GM12878 (cell line): ENCODE results near the gene SEL1L. TPM values are rescaled to one million over a fixed set of nuclear protein-coding genes. Genes with fewer than 3 reads are reported as not detected.

Experiments used
- ATAC-seq: fragments of 200-7000 bp; cut with Tn5 transposase; 3 replicates; pipeline ENCODE4 v1.9.1; 2020; ENCODE audit warnings: mild to moderate bottlenecking, moderate library complexity
- BruUV-seq: library from RNA; stranded (reverse); fragments of 400-500 nt; replicated peaks from 2 replicates; lab custom pipeline; 2021; lab: Mats Ljungman, UMichigan
- CTCF ChIA-PET: fragments of 300-600 bp; sonication (Branson Sonifier 250); formaldehyde crosslinking; extraction: SDS; loops from one replicate; lab custom pipeline; 2021; ENCODE audit warnings: inconsistent platforms; lab: Yijun Ruan, JAX
- POLR2A ChIA-PET: fragments of 350-600 bp; formaldehyde crosslinking; extraction: SDS; loops from one replicate; lab custom pipeline; 2021; ENCODE audit warnings: inconsistent platforms; lab: Charles Lee
- RAD21 ChIA-PET: fragments of 300-600 bp; sonication (Branson Sonifier 250); formaldehyde crosslinking; loops from one replicate; lab custom pipeline; 2023; ENCODE audit warnings: antibody characterized with exemption; ENCODE audit not compliant: unreplicated experiment; lab: Charles Lee
- SMC1A ChIA-PET: fragments of 300-600 bp; sonication (Branson Sonifier 250); formaldehyde crosslinking; loops from one replicate; lab custom pipeline; 2023; ENCODE audit not compliant: unreplicated experiment, uncharacterized antibody; lab: Charles Lee
- DNase-seq: peaks from one replicate; pipeline ENCODE4 v3.0.0-alpha.2; 2011; ENCODE audit warnings: low read depth, low spot score
- FAIRE-seq: peaks from 3 replicates; lab custom pipeline; 2011; peaks lifted over from hg19 to GRCh38; lab: Jason Lieb, UNC
- H2AFZ ChIP-seq: 2 replicates; pipeline ENCODE4 v1.6.0; 2011; ENCODE audit warnings: low read depth, low read length, control low read depth; ENCODE audit not compliant: control insufficient read depth
- H3K27ac ChIP-seq: 2 replicates; pipeline ENCODE4 v1.5.1; 2011; ENCODE audit warnings: control low read depth; ENCODE audit not compliant: control insufficient read depth, insufficient read depth
- H3K27me3 ChIP-seq, 2 experiments: replicated peaks in 1 of 2; 2 replicates each; pipeline versions ENCODE4 v1.6.0 to v1.6.1; 2011; ENCODE audit warnings: low read length in 1 of 2; ENCODE audit not compliant: control insufficient read depth in 2 of 2, insufficient read depth in 2 of 2
- H3K36me3 ChIP-seq, 2 experiments: 2 replicates each; pipeline ENCODE4 v1.5.1; 2011; ENCODE audit warnings: low read length in 1 of 2; ENCODE audit not compliant: control insufficient read depth in 2 of 2, insufficient read depth in 2 of 2
- H3K4me1 ChIP-seq: 2 replicates; pipeline ENCODE4 v1.6.1; 2011; ENCODE audit warnings: mild to moderate bottlenecking, low read length, moderate library complexity, mixed read lengths; ENCODE audit not compliant: control insufficient read depth, insufficient read depth
- H3K4me2 ChIP-seq: 2 replicates; pipeline ENCODE4 v1.6.0; 2011; ENCODE audit warnings: control low read depth; ENCODE audit not compliant: control insufficient read depth, insufficient read depth
- H3K4me3 ChIP-seq: fragments of 200-600 bp; sonication (generic); 2 replicates; pipeline ENCODE4 v1.5.1; 2016
- H3K79me2 ChIP-seq: 2 replicates; pipeline ENCODE4 v1.6.0; 2011; ENCODE audit warnings: low read length; ENCODE audit not compliant: control insufficient read depth, insufficient read depth
- H3K9ac ChIP-seq: 2 replicates; pipeline ENCODE4 v1.8.0; 2011; ENCODE audit warnings: low read length, control low read depth, mixed read lengths; ENCODE audit not compliant: control insufficient read depth, insufficient read depth
- H3K9me3 ChIP-seq: replicated peaks from 3 replicates; pipeline ENCODE4 v1.5.1; 2011; ENCODE audit warnings: mild to moderate bottlenecking, low read length; ENCODE audit not compliant: control insufficient read depth, insufficient read depth
- H4K20me1 ChIP-seq: 2 replicates; pipeline ENCODE4 v1.6.0; 2011; ENCODE audit not compliant: control insufficient read depth, insufficient read depth
- CHD2 ChIP-seq: IDR thresholded peaks from 2 replicates; pipeline ENCODE4 v1.6.1; 2011; ENCODE audit warnings: low read depth, low read length, improper control_type of control experiment, borderline replicate concordance
- MEF2A ChIP-seq: IDR thresholded peaks from 2 replicates; pipeline ENCODE4 v1.6.1; 2011; ENCODE audit warnings: low read depth, mild to moderate bottlenecking, low read length, moderate library complexity; ENCODE audit not compliant: insufficient read depth
- MXI1 ChIP-seq: fragments of 150-350 bp; IDR thresholded peaks from 2 replicates; pipeline ENCODE4 v1.6.1; 2011; ENCODE audit warnings: low read depth, mild to moderate bottlenecking, inconsistent platforms, low read length, improper control_type of control experiment
- NFIC ChIP-seq: IDR thresholded peaks from 2 replicates; pipeline ENCODE4 v1.6.1; 2012; ENCODE audit warnings: low read depth, mild to moderate bottlenecking, inconsistent platforms, low read length, moderate library complexity
- POU2F2 ChIP-seq: IDR thresholded peaks from 3 replicates; pipeline ENCODE4 v1.6.1; 2011; ENCODE audit warnings: low read depth, mild to moderate bottlenecking, low read length, borderline replicate concordance
- RAD21 ChIP-seq: IDR thresholded peaks from 2 replicates; pipeline ENCODE4 v1.6.1; 2011; ENCODE audit warnings: mild to moderate bottlenecking, low read depth, low read length, moderate library complexity; ENCODE audit not compliant: insufficient read depth
- SMAD1 ChIP-seq: fragments of 450-650 bp; IDR thresholded peaks from 2 replicates; pipeline ENCODE4 v1.6.1; 2018; ENCODE audit warnings: mild to moderate bottlenecking, low read depth; ENCODE audit not compliant: partially characterized antibody
- YBX1 ChIP-seq: fragments of 450-650 bp; IDR thresholded peaks from 2 replicates; pipeline ENCODE4 v1.6.1; 2016; ENCODE audit warnings: antibody characterized with exemption
- ZBED1 ChIP-seq: IDR thresholded peaks from 2 replicates; pipeline ENCODE4 v1.6.1; 2016; ENCODE audit warnings: borderline replicate concordance
- WGBS: methylation state at CpG from one replicate; pipeline ENCODE4 v1.1.6; 2016; ENCODE audit warnings: low lambda C conversion rate; ENCODE audit not compliant: insufficient replicate concordance, insufficient coverage; ENCODE audit errors: missing lambda C conversion rate; 5-methylcytosine and 5-hydroxymethylcytosine counted together
- in situ Hi-C: fragments of 300-500 bp; cut with MboI; formaldehyde crosslinking; loops from 9 replicates; pipeline ENCODE4 v1.14.3; 2018; ENCODE audit warnings: mixed read lengths
- intact Hi-C: fragments of 100-400 bp; cut with micrococcal nuclease; formaldehyde crosslinking; loops from one replicate; pipeline ENCODE4 v1.14.2; 2022; ENCODE audit not compliant: unreplicated experiment
- polyA plus RNA-seq, 11 experiments: library from polyadenylated mRNA; depleted of rRNA in 4 of 11; unstranded in 6 of 11; stranded (reverse) in 5 of 11; fragments of >200 nt; fragmentation: Nextera tagmentation in 4 of 11; fragmentation: Illumina TruSeq in 1 of 11; extraction: Ambion mirVana in 4 of 11; extraction: Trizol in 1 of 11; gene quantifications; 1 replicate in 1 of 11; 2 replicates in 10 of 11; pipeline versions ENCODE4 v1.2.1 to v1.2.3, GENCODE V29; 2011 to 2016; ENCODE audit warnings: inconsistent platforms in 2 of 11, missing spikeins in 2 of 11, low read depth in 1 of 11
- total RNA-seq, 4 experiments: library from RNA; depleted of rRNA in 3 of 4; stranded (reverse); fragments of >200 nt in 3 of 4; fragmentation: Illumina TruSeq in 1 of 4; extraction: Trizol in 1 of 4; gene quantifications; 2 replicates each; pipeline versions ENCODE4 v1.2.1 to v1.2.3, GENCODE V29; 2013 to 2021
- TF ChIP-seq, protein P1 (sequence below): fragments of 450-650 bp; IDR thresholded peaks from 2 replicates; pipeline ENCODE4 v1.6.1; 2017; ENCODE audit warnings: low read depth, mild to moderate bottlenecking, moderate library complexity
- TF ChIP-seq, protein P2 (sequence below): fragments of 450-650 bp; IDR thresholded peaks from 2 replicates; pipeline ENCODE4 v1.6.1; 2018; ENCODE audit warnings: mild to moderate bottlenecking, low read depth, moderate library complexity; ENCODE audit not compliant: partially characterized antibody
- TF ChIP-seq, protein P3 (sequence below): fragments of 450-650 bp; IDR thresholded peaks from 2 replicates; pipeline ENCODE4 v1.6.1; 2014; ENCODE audit warnings: mild to moderate bottlenecking
- TF ChIP-seq, protein P4 (sequence below): fragments of 450-650 bp; formaldehyde crosslinking; IDR thresholded peaks from 2 replicates; pipeline ENCODE4 v1.4.0; 2020; ENCODE audit warnings: mild to moderate bottlenecking, moderate library complexity

The SEL1L gene
- total and polyA plus RNA-seq, 10 of the 15 experiments (the other 5 are each of a cell fraction or from before 2014, with no cell fraction given) = 13.4 to 57.2 (median 31.7) TPM

DNA sequence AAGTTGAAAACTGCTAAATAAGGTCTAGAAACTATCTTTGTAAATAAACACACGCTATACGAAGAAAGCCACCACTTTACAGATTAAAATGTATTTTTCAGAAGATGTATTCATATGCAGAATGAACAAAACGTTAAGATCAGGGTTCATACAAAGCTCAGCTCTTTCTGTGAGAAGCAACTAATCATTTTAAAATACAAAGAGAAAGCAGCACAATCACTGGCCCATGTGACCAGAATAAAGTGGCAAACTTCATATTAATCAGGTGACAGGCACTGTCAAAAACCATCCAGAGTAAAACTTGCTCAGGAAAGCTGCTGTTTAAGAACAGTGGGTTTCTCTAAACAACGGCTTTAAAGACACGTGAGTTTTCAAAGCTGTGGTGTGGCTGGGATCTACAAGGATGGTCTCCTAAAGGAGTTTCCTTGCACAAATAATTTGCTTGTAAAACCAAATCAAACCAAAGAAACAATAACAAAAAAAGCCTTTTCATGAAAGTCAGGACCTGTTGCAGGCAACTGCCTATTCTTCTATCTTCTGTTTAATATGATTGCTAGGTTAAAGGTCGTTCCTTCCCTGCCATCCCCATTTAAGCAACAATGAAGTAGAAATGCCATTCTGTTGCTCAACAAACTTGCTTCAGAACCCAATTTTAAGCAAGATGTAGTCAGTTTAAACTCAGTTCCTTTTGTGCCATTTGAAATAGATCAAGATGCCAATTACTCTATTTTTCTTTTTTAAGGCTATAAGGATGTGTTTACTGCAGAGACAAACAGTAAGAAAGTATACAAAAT lies 22.3 kb downstream of the SEL1L start:
- RAD21 ChIA-PET = interaction anchor here (1.5 kb wide), 1 partner anchor 8 kb away, joined by 4 read pairs; no protein-coding TSS in a partner anchor
- ATAC-seq (no peak), DNase-seq (no peak), FAIRE-seq (no peak)
- BruUV-seq = no TSS peak
- no peaks in the 10 kb centered on the region; the same call in 1 of the 2 replicates for H3K79me2 ChIP-seq
- in situ Hi-C loops (no loop called here), intact Hi-C loops (no loop called here)
- no peaks in the 10 kb centered on the region for H3K9me3 ChIP-seq
- CTCF ChIA-PET = interaction anchor here (1.0 to 1.6 kb wide), 2 partner anchors 34 to 46 kb away, joined by 3 to 5 read pairs; no protein-coding TSS in a partner anchor
- WGBS = 82% methylated on average over 6 of the region's 6 CpGs
- H3K4me3 ChIP-seq = no peak overlapping the region
- no peak overlapping the region for H3K27ac ChIP-seq
- H3K4me1 ChIP-seq = no peaks in the 10 kb centered on the region
- no peak overlapping the region for H2AFZ ChIP-seq
- SMC1A ChIA-PET = interaction anchor here (0.8 to 1.7 kb wide), 3 partner anchors 13 to 35 kb away, joined by 3 to 5 read pairs (median 3); no protein-coding TSS in a partner anchor
- H3K36me3 ChIP-seq = peaks cover 3 to 18% of the 10 kb centered on the region in 2 experiments; a peak in 3 of 4 replicates
- no peaks in the 10 kb centered on the region for H4K20me1 ChIP-seq
- POLR2A ChIA-PET = interaction anchor here (0.6 kb wide), 1 partner anchor 41 kb away, joined by 5 read pairs; no protein-coding TSS in a partner anchor
- H3K9ac ChIP-seq = no peak overlapping the region
- no peak overlapping the region for H3K4me2 ChIP-seq
- H3K27me3 ChIP-seq = no peaks in the 10 kb centered on the region
- TF ChIP-seq RAD21 (no peak), MEF2A (no peak), ZBED1 (no peak), MXI1 (no peak), CHD2 (no peak), POU2F2 (no peak), YBX1 (no peak), NFIC (no peak), SMAD1 (no peak)
- TF ChIP-seq, protein P1, sequence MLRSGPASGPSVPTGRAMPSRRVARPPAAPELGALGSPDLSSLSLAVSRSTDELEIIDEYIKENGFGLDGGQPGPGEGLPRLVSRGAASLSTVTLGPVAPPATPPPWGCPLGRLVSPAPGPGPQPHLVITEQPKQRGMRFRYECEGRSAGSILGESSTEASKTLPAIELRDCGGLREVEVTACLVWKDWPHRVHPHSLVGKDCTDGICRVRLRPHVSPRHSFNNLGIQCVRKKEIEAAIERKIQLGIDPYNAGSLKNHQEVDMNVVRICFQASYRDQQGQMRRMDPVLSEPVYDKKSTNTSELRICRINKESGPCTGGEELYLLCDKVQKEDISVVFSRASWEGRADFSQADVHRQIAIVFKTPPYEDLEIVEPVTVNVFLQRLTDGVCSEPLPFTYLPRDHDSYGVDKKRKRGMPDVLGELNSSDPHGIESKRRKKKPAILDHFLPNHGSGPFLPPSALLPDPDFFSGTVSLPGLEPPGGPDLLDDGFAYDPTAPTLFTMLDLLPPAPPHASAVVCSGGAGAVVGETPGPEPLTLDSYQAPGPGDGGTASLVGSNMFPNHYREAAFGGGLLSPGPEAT = no peak
- TF ChIP-seq, protein P2, sequence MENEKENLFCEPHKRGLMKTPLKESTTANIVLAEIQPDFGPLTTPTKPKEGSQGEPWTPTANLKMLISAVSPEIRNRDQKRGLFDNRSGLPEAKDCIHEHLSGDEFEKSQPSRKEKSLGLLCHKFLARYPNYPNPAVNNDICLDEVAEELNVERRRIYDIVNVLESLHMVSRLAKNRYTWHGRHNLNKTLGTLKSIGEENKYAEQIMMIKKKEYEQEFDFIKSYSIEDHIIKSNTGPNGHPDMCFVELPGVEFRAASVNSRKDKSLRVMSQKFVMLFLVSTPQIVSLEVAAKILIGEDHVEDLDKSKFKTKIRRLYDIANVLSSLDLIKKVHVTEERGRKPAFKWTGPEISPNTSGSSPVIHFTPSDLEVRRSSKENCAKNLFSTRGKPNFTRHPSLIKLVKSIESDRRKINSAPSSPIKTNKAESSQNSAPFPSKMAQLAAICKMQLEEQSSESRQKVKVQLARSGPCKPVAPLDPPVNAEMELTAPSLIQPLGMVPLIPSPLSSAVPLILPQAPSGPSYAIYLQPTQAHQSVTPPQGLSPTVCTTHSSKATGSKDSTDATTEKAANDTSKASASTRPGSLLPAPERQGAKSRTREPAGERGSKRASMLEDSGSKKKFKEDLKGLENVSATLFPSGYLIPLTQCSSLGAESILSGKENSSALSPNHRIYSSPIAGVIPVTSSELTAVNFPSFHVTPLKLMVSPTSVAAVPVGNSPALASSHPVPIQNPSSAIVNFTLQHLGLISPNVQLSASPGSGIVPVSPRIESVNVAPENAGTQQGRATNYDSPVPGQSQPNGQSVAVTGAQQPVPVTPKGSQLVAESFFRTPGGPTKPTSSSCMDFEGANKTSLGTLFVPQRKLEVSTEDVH = no peak
- TF ChIP-seq, protein P3, sequence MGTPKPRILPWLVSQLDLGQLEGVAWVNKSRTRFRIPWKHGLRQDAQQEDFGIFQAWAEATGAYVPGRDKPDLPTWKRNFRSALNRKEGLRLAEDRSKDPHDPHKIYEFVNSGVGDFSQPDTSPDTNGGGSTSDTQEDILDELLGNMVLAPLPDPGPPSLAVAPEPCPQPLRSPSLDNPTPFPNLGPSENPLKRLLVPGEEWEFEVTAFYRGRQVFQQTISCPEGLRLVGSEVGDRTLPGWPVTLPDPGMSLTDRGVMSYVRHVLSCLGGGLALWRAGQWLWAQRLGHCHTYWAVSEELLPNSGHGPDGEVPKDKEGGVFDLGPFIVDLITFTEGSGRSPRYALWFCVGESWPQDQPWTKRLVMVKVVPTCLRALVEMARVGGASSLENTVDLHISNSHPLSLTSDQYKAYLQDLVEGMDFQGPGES = no peak
- TF ChIP-seq, protein P4, sequence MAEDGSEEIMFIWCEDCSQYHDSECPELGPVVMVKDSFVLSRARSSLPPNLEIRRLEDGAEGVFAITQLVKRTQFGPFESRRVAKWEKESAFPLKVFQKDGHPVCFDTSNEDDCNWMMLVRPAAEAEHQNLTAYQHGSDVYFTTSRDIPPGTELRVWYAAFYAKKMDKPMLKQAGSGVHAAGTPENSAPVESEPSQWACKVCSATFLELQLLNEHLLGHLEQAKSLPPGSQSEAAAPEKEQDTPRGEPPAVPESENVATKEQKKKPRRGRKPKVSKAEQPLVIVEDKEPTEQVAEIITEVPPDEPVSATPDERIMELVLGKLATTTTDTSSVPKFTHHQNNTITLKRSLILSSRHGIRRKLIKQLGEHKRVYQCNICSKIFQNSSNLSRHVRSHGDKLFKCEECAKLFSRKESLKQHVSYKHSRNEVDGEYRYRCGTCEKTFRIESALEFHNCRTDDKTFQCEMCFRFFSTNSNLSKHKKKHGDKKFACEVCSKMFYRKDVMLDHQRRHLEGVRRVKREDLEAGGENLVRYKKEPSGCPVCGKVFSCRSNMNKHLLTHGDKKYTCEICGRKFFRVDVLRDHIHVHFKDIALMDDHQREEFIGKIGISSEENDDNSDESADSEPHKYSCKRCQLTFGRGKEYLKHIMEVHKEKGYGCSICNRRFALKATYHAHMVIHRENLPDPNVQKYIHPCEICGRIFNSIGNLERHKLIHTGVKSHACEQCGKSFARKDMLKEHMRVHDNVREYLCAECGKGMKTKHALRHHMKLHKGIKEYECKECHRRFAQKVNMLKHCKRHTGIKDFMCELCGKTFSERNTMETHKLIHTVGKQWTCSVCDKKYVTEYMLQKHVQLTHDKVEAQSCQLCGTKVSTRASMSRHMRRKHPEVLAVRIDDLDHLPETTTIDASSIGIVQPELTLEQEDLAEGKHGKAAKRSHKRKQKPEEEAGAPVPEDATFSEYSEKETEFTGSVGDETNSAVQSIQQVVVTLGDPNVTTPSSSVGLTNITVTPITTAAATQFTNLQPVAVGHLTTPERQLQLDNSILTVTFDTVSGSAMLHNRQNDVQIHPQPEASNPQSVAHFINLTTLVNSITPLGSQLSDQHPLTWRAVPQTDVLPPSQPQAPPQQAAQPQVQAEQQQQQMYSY (CRISPR knock-in tag) = no peak
